Lower lobe of right lung (tissue), 2 donors: Measurements from ENCODE around the gene GPR15LG. TPM values are rescaled to one million over a fixed set of nuclear protein-coding genes. Genes with fewer than 3 reads are reported as not detected.

Experiments
- ATAC-seq, 2 donors: fragments of 200-7000 bp; cut with Tn5 transposase; one replicate each; pipeline ENCODE4 v1.9.1; 2020 to 2022; ENCODE audit warnings: mild to moderate bottlenecking in 2 of 2, moderate library complexity in 2 of 2
- DNase-seq: peaks from one replicate; pipeline ENCODE4 v3.0.0-alpha.2; 2020
- H3K27ac ChIP-seq: fragments of 200-600 bp; one replicate; pipeline ENCODE4 v1.8.0; 2022
- H3K27me3 ChIP-seq: fragments of 200-600 bp; one replicate; pipeline ENCODE4 v1.8.0; 2022; ENCODE audit warnings: low read depth
- H3K36me3 ChIP-seq: fragments of 200-600 bp; one replicate; pipeline ENCODE4 v1.8.0; 2022; ENCODE audit warnings: mild to moderate bottlenecking
- H3K4me1 ChIP-seq: fragments of 200-600 bp; one replicate; pipeline ENCODE4 v1.8.0; 2022
- H3K4me3 ChIP-seq: fragments of 200-600 bp; one replicate; pipeline ENCODE4 v1.8.0; 2022; ENCODE audit warnings: mild to moderate bottlenecking
- H3K9me3 ChIP-seq: fragments of 200-600 bp; one replicate; pipeline ENCODE4 v1.8.0; 2022
- CTCF ChIP-seq: fragments of 200-600 bp; IDR thresholded peaks from one replicate; pipeline ENCODE4 v1.8.0; 2022; ENCODE audit warnings: antibody characterized with exemption, mild to moderate bottlenecking
- intact Hi-C: fragments of 100-400 bp; cut with DNase I; formaldehyde crosslinking; loops from one replicate; pipeline ENCODE4 v1.11.0; 2022
- total RNA-seq: library from RNA; stranded (reverse); fragmentation: NEBNext Ultra II Directional; extraction: Animal tissue kit (Norgen Biotek cat#: 25700); gene quantifications from one replicate; pipeline ENCODE4 v1.2.1, GENCODE V29; 2021
- donor health status: DM: no; HTN: yes; CAD: no; lungs with severe emphysema.

The GPR15LG gene
- total RNA-seq, 1 donor from 2014 or later = not detected

GRCh38 chr10:84185526-84186175 is 12.1 kb downstream of the GPR15LG start:
- Histone ChIP-seq H3K4me3 (no peak overlapping the region), H3K4me1 (no peaks in the 10 kb centered on the region), H3K36me3 (no peaks in the 10 kb centered on the region), H3K27me3 (peaks cover 11% of the 10 kb centered on the region), H3K27ac (no peak overlapping the region), H3K9me3 (no peaks in the 10 kb centered on the region)
- ATAC-seq (no peak), DNase-seq (no peak)
- intact Hi-C loops = no loop called here
- no peak for TF ChIP-seq CTCF

GRCh38 chr10:84188815-84189214 is 15.2 kb downstream of the GPR15LG start:
- Histone ChIP-seq H3K9me3 (no peaks in the 10 kb centered on the region), H3K27ac (no peak overlapping the region), H3K36me3 (no peaks in the 10 kb centered on the region), H3K4me1 (no peaks in the 10 kb centered on the region), H3K27me3 (peaks cover 24% of the 10 kb centered on the region), H3K4me3 (no peak overlapping the region)
- no peak for TF ChIP-seq CTCF
- ATAC-seq (no peak), DNase-seq (no peak)
- intact Hi-C loops = no loop called here

- peaks cover 38% of the 10 kb centered on the region for H3K27me3 ChIP-seq
- ATAC-seq (no peak), DNase-seq (no peak)
- peaks cover 13% of the 10 kb centered on the region for H3K4me1 ChIP-seq
- TF ChIP-seq CTCF = no peak
- H3K4me3 ChIP-seq = no peak overlapping the region
- intact Hi-C loops = no loop called here
- no peaks in the 10 kb centered on the region for H3K9me3 ChIP-seq
- no peak overlapping the region for H3K27ac ChIP-seq
- no peaks in the 10 kb centered on the region for H3K36me3 ChIP-seq
Measured at GRCh38 chr10:84190621-84191020, 17.0 kb downstream of the GPR15LG start.

GRCh38 chr10:84191106-84191505 is 17.5 kb downstream of the GPR15LG start:
- DNase-seq = no peak
- peaks cover 40% of the 10 kb centered on the region for H3K27me3 ChIP-seq
- H3K9me3 ChIP-seq = no peaks in the 10 kb centered on the region
- no peak overlapping the region for H3K27ac ChIP-seq
- intact Hi-C loops = no loop called here
- peaks cover 13% of the 10 kb centered on the region for H3K4me1 ChIP-seq
- ATAC-seq = no peak
- H3K4me3 ChIP-seq = no peak overlapping the region
- no peaks in the 10 kb centered on the region for H3K36me3 ChIP-seq
- TF ChIP-seq CTCF = no peak

- ATAC-seq (no peak), DNase-seq (no peak)
- intact Hi-C loops = no loop called here
- Histone ChIP-seq H3K4me1 (peaks cover 13% of the 10 kb centered on the region), H3K27ac (no peak overlapping the region), H3K36me3 (no peaks in the 10 kb centered on the region), H3K27me3 (peaks cover 51% of the 10 kb centered on the region), H3K9me3 (no peaks in the 10 kb centered on the region), H3K4me3 (no peak overlapping the region)
- TF ChIP-seq CTCF = no peak
Measured at GRCh38 chr10:84193327-84193726, 19.7 kb downstream of the GPR15LG start.
